ENCODE data around the gene CDT1.

Gene CDT1

GRCh38 chr16:88803264-88803987 is at the start of gene CDT1:
CDT1 (plus strand) TSS chr16:88803789; CDS start chr16:88803832, 43 bp downstream.
- peak; percentile 80 to 86 for DNase-seq

DNA sequence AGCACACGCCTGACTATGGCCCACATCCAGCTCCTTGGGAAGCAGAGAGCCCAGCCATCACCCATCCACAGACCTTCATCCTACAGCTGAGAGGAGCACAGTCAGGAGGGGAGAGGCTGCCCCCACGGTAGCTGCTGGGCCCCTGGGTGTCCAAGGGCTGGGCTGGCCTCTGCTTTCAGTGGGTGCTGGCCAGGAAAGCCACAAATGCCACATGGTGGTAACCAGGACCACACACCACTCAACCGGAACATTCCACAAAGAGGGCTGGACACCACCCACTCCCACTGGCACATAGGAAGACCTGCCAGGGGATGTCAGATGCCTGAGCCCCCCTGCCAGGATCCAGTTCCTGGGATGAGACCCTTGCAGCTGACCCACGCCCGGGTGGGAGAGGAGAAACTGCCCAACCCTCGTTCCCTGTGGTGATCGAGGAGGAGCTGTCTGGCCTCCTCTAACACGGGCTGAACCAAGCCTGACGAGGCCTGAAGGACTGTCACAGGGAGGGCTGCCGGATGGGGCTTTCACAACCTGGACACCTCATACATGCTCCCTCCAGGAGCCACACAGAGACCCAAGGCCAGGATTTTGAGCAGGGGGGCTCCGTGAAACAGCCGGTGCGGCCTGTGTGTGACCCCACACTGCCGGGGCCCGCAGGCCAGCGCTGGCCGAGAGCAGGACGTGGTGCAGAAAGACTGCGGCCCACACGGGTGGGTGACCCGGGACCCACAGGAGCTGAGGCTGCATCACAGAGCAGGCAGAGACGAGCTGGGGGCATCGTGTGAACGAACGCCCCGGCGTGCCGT is 49.3 kb upstream of the CDT1 start:
- no peak for DNase-seq

GRCh38 chr16:88754912-88755744 is 48.5 kb upstream of the CDT1 start:
- peak in 1 of 2 donors; percentile 34 for DNase-seq

- no peak for DNase-seq
These were observed 47.7 kb upstream of the CDT1 start for GRCh38 chr16:88755745-88756443.

- DNase-seq: no peak
These were observed 45.2 kb upstream of the CDT1 start for GRCh38 chr16:88758227-88758943.

GRCh38 chr16:88758944-88759244 is 44.7 kb upstream of the CDT1 start:
- no peak for DNase-seq

DNA sequence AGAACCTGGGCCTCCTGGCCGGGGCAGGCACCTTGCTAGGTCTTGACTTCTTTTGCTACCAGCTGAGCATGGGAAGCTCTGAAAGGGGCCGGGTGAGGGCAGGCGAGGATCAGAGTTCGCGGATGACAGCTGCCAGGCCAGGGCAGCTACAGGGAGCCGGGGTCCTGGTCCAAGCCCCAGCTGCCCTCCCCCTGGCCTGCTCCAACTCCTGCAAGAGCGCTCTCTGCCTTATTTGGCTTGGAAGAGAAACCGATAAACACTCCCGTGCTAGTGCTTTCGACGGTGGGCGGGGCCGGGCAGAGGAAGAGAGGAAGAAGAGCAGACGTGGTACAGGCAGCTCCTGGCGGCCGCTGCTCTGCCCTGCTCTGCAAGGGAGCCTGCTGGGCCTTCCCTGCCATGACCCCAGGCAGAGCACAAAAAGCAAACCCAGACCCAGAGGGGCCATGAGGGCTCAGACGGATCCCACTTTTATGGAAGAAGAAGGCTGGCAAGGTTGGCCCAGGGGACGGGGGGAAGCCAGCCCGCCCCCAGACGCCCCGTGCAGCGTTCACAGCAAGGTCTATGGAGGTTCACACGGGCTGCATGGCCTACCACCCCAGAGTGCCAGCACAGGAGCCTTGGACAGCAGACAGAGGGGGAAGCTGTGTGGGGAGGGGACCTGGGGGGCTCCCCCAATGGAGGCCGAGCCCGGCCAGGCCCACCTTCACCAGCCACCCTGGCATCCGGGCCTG is 44.2 kb upstream of the CDT1 start:
- peak; percentile 30 to 56 for DNase-seq

- no peak for DNase-seq
These were observed 43.6 kb upstream of the CDT1 start for GRCh38 chr16:88759976-88760350.

DNA sequence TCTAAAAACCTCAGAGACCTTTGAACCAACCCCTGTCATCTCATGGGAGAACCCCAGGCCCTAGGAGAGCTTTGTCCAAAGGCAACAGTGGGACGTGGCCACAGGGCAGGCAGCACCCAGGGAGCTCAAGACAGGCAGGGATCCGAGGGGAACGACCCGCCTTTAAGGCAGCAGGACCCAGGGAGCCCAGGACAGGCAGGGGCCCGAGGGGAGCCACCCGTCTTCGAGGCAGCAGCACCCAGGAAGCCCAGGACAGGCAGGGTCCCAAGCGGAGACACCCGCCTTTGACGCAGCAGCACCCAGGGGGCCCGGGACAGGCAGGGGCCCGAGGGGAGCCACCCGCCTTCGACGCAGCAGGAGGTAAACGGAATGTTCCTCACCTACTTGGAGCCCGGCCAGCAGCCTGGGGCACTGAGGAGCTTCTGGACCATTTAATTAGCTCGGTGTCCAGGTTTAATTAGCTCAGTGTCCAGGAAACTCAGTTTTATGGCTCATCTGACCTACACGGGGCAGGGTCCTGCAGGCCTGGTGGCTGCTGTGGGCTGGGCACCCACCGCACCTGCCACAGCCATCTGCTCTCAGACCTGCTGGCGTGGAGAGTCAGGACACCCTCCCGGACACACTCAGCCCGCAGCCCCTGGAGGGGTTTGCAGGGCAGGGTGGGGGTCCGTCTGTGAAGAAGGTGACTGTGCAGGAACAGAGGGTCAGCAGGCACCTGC is 43.0 kb upstream of the CDT1 start:
- no peak for DNase-seq

GRCh38 chr16:88761143-88761534 is 42.5 kb upstream of the CDT1 start:
- DNase-seq: no peak

DNA sequence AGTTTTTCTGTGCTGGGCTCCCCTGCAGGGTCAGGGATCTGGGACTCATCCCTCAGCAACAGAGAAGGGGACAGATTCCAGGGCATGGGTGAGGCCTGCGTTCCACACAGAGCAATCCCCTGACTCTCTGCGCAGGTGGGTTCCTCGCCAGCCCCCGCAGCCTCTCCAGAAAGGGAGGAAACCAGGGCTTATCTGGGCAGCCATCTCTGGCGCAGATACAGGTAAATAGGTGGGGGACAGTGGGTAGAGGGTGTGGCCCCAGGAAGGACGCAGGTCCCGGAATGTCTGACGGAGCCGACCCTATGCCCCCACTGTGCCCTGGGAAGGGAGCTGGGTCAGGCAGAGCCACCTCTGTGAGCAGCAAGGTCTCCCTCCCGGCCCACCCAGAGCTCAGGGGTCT is 41.8 kb upstream of the CDT1 start:
- DNase-seq: no peak

- DNase-seq: no peak
These were observed 41.2 kb upstream of the CDT1 start for GRCh38 chr16:88762258-88762870.

DNA sequence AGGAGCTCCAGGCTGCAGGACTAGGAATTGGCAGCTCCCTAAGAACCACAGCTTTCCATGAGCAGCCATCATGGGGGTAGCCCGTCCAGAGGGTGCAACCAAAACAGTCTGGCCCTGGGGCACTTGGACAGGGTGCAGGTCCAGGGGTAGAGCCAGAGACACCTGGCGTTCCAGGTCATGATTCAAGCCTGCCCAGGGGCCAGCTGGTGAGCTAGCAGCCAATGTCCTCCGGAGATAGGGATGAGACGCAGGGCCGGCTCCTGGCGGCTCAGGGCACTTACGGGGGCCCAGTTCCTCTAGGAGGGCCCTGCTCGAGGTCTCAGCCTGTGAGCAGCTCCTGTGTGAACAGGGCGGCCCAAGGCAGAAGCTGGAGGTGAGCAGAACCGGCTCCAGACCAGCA is 40.6 kb upstream of the CDT1 start:
- DNase-seq: no peak

DNA sequence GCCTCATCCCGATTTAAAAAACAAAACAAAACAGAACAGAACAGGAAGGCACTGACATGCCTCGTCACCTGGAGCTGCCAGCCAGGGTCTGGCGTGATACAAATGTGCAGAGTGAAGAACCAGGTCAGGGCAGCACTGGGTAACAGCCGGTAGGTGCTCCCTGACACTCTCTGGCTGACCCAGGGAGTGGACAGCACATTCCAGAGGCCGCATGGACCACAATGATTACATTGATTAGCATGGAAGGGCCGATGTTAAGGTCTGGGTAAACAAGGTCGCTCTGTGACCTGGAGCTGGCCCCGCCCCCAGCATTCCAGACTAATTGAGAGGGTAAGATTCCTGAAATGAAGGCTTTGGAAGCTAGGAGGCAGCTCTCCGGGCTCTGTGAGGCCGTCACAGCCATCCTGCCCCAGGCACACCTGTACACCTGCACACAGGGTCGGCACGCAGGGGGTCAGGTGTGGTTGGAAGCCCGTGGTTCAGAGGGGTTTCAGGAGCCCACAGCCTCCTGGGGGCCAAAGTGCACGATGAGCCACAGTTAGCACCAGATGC is 40.0 kb upstream of the CDT1 start:
- no peak for DNase-seq

GRCh38 chr16:88764080-88764479 is 39.5 kb upstream of the CDT1 start:
- no peak for DNase-seq

DNA sequence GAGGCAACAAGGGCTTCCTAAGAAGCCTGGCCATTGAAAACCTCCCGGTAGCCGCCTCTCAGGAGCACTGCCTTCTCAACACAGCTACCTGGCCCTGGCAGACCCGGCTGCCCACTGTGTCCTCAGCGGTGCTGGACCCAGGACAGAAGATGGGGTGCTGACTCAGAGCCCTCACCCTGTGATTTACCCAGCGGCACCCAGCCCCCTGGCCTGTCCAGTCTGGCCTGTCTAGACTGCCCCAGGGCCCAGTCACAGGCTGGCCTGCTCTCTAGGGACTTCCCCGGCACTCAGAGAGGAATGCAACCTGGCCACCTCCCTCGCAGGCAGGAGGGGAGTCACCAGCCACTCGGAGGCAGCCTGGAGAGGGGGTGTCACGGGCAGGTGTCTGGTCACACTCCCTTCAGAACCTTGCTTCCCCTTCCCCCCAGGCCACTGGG is 38.7 kb upstream of the CDT1 start:
- DNase-seq: no peak

GRCh38 chr16:88766975-88767374 is 36.6 kb upstream of the CDT1 start:
- DNase-seq: no peak

GRCh38 chr16:88767546-88768070 is 36.0 kb upstream of the CDT1 start:
- DNase-seq: no peak

GRCh38 chr16:88768071-88768783 is 35.4 kb upstream of the CDT1 start:
- DNase-seq: no peak
